HG03378 (cell line): ENCODE measurements around the gene BTBD9.
A peak's percentile ranks its signal among the peaks of the same experiment; 100 is the strongest.

Source experiments
- ATAC-seq: cut with Tn5 transposase; IDR thresholded peaks from one replicate; pipeline ENCODE4 v1.9.1; 2021; ENCODE audit warnings: mild to moderate bottlenecking, moderate library complexity; ENCODE audit not compliant: unreplicated experiment

Gene BTBD9

GRCh38 chr6:38566295-38567030 is 73.3 kb downstream of the BTBD9 start:
- no peak for ATAC-seq

- no peak for ATAC-seq
Measured at GRCh38 chr6:38564301-38564700, 75.4 kb downstream of the BTBD9 start.

- ATAC-seq: no peak
Measured at GRCh38 chr6:38555606-38556005, 84.1 kb downstream of the BTBD9 start.

- no peak for ATAC-seq
Measured at GRCh38 chr6:38554700-38555413, 84.9 kb downstream of the BTBD9 start.

- no peak for ATAC-seq
Measured at GRCh38 chr6:38554014-38554413, 85.7 kb downstream of the BTBD9 start.

GRCh38 chr6:38552121-38552520 is 87.6 kb downstream of the BTBD9 start:
- peak; percentile 92 for ATAC-seq

GRCh38 chr6:38549795-38550194 is 89.9 kb downstream of the BTBD9 start:
- no peak for ATAC-seq

- ATAC-seq: no peak
Measured at GRCh38 chr6:38549180-38549579, 90.5 kb downstream of the BTBD9 start.

GRCh38 chr6:38543022-38543421 is 96.7 kb downstream of the BTBD9 start:
- ATAC-seq: no peak

GRCh38 chr6:38542031-38542430 is 97.7 kb downstream of the BTBD9 start:
- no peak for ATAC-seq

- ATAC-seq: no peak
Measured at GRCh38 chr6:38533064-38533463, 106.7 kb downstream of the BTBD9 start.

- ATAC-seq: no peak
Measured at GRCh38 chr6:38531134-38531533, 108.6 kb downstream of the BTBD9 start.

- ATAC-seq: no peak
Measured at GRCh38 chr6:38528196-38528965, 111.3 kb downstream of the BTBD9 start.

GRCh38 chr6:38527371-38527770 is 112.4 kb downstream of the BTBD9 start:
- ATAC-seq: no peak

GRCh38 chr6:38525888-38526287 is 113.8 kb downstream of the BTBD9 start:
- no peak for ATAC-seq

GRCh38 chr6:38524436-38525145 is 115.1 kb downstream of the BTBD9 start:
- ATAC-seq: no peak

- no peak for ATAC-seq
Measured at GRCh38 chr6:38522322-38522721, 117.4 kb downstream of the BTBD9 start.

GRCh38 chr6:38518511-38519304 is 121.0 kb downstream of the BTBD9 start:
- no peak for ATAC-seq

GRCh38 chr6:38517005-38517404 is 122.7 kb downstream of the BTBD9 start:
- ATAC-seq: no peak

GRCh38 chr6:38514399-38514798 is 125.3 kb downstream of the BTBD9 start:
- ATAC-seq: no peak
